ENCODE measurements around the gene TXN.

Gene TXN

GRCh38 chr9:110220809-110221208, 35.5 kb downstream of the TXN start:
- no peak for TF ChIP-seq CTCF (IDR thresholded peaks at IDR 0.05; ENCODE audit: low read depth, low read length, missing control alignments)
- in situ Hi-C loops (cut with HindIII; ENCODE audit: low sequenced_read_pairs): no loop called here
- DNase-seq (ENCODE audit: low read depth): no peak
- H3K4me3 ChIP-seq (ENCODE audit: low read depth, low read length): no peak overlapping the region

- no peak overlapping the region for H3K4me3 ChIP-seq (ENCODE audit: low read depth, low read length)
- TF ChIP-seq CTCF (IDR thresholded peaks at IDR 0.05; ENCODE audit: low read depth, low read length, missing control alignments): peak; percentile 65
- DNase-seq (ENCODE audit: low read depth): peak; percentile 38
- in situ Hi-C loops (cut with HindIII; ENCODE audit: low sequenced_read_pairs): no loop called here
Observed at GRCh38 chr9:110217656-110218099, 38.6 kb downstream of the TXN start.

- in situ Hi-C loops (cut with HindIII; ENCODE audit: low sequenced_read_pairs): no loop called here
Observed at GRCh38 chr9:110214586-110215355, 41.5 kb downstream of the TXN start.

GRCh38 chr9:110214090-110214489, 42.2 kb downstream of the TXN start:
- DNase-seq (ENCODE audit: low read depth): no peak
- no peak overlapping the region for H3K4me3 ChIP-seq (ENCODE audit: low read depth, low read length)
- TF ChIP-seq CTCF (IDR thresholded peaks at IDR 0.05; ENCODE audit: low read depth, low read length, missing control alignments): no peak
- in situ Hi-C loops (cut with HindIII; ENCODE audit: low sequenced_read_pairs): no loop called here

More at GRCh38 chr9:110214586-110215355, 41.5 kb downstream of the TXN start:
- DNase-seq (ENCODE audit: low read depth): no peak
- TF ChIP-seq CTCF (IDR thresholded peaks at IDR 0.05; ENCODE audit: low read depth, low read length, missing control alignments): no peak
- H3K4me3 ChIP-seq (ENCODE audit: low read depth, low read length): no peak overlapping the region

- no peak overlapping the region for H3K4me3 ChIP-seq (ENCODE audit: low read depth, low read length)
- in situ Hi-C loops (cut with HindIII; ENCODE audit: low sequenced_read_pairs): no loop called here
- TF ChIP-seq CTCF (IDR thresholded peaks at IDR 0.05; ENCODE audit: low read depth, low read length, missing control alignments): no peak
- no peak for DNase-seq (ENCODE audit: low read depth)
Observed at GRCh38 chr9:110213413-110214044, 42.8 kb downstream of the TXN start.

GRCh38 chr9:110208031-110208430, 48.3 kb downstream of the TXN start, which contains the start of gene C9orf152:
TSS of gene C9orf152 (minus strand) at chr9:110208159. CDS start at chr9:110207579, 580 bp downstream.
- DNase-seq (ENCODE audit: low read depth): no peak
- no peak for TF ChIP-seq CTCF (IDR thresholded peaks at IDR 0.05; ENCODE audit: low read depth, low read length, missing control alignments)
- H3K4me3 ChIP-seq (ENCODE audit: low read depth, low read length): no peak within 1 kb of the TSS
- in situ Hi-C loops (cut with HindIII; ENCODE audit: low sequenced_read_pairs): no loop called here
